Left ventricle myocardium inferior (tissue), 1 donor: ENCODE measurements around the gene PARD3B. TPM values are rescaled to one million over a fixed set of nuclear protein-coding genes. Genes with fewer than 3 reads are reported as not detected.

Source experiments
- DNase-seq: peaks from one replicate; pipeline ENCODE4 v3.0.0-alpha.2; 2020
- H3K27ac ChIP-seq: fragments of 200-600 bp; replicated peaks from 2 replicates; pipeline ENCODE4 v1.8.0; 2021
- H3K27me3 ChIP-seq: fragments of 200-600 bp; 2 replicates; pipeline ENCODE4 v1.8.0; 2021; ENCODE audit warnings: low read depth
- H3K36me3 ChIP-seq: fragments of 200-600 bp; 2 replicates; pipeline ENCODE4 v1.8.0; 2021
- H3K4me1 ChIP-seq: fragments of 200-600 bp; 2 replicates; pipeline ENCODE4 v1.8.0; 2021
- H3K4me3 ChIP-seq: fragments of 200-600 bp; 2 replicates; pipeline ENCODE4 v1.8.0; 2021; ENCODE audit warnings: mild to moderate bottlenecking, moderate library complexity
- H3K9me3 ChIP-seq: fragments of 200-600 bp; replicated peaks from 2 replicates; pipeline ENCODE4 v1.8.0; 2021
- CTCF ChIP-seq: fragments of 200-600 bp; IDR thresholded peaks from 2 replicates; pipeline ENCODE4 v1.8.0; 2021; ENCODE audit warnings: antibody characterized with exemption, mild to moderate bottlenecking, borderline replicate concordance
- intact Hi-C: fragments of 100-400 bp; cut with micrococcal nuclease; formaldehyde crosslinking; loops from one replicate; pipeline ENCODE4 v1.11.0; 2022
- total RNA-seq: library from RNA; stranded (reverse); fragmentation: NEBNext Ultra II Directional; extraction: Animal tissue kit (Norgen Biotek cat#: 25700); gene quantifications from one replicate; pipeline ENCODE4 v1.2.1, GENCODE V29; 2021
- donor health status: DM: no; HTN: yes; CAD: no; lungs with severe emphysema.

PARD3B gene
- total RNA-seq, 1 donor from 2014 or later, result 9.1 TPM

GRCh38 chr2:205170399-205170798, 625.1 kb downstream of the PARD3B start:
- Histone ChIP-seq H3K36me3 (no peaks in the 10 kb centered on the region), H3K27me3 (no peaks in the 10 kb centered on the region), H3K4me3 (no peak overlapping the region), H3K27ac (no peak overlapping the region), H3K9me3 (no peaks in the 10 kb centered on the region), H3K4me1 (no peaks in the 10 kb centered on the region)
- intact Hi-C loops, result no loop called here
- no peak for DNase-seq
- TF ChIP-seq CTCF, result no peak

GRCh38 chr2:205171261-205171940, 626.1 kb downstream of the PARD3B start:
- no peak for TF ChIP-seq CTCF
- H3K4me3 ChIP-seq, result no peak overlapping the region
- no peak overlapping the region for H3K27ac ChIP-seq
- no peaks in the 10 kb centered on the region for H3K36me3 ChIP-seq
- no peaks in the 10 kb centered on the region for H3K9me3 ChIP-seq
- H3K4me1 ChIP-seq, result no peaks in the 10 kb centered on the region
- intact Hi-C loops, result no loop called here
- H3K27me3 ChIP-seq, result no peaks in the 10 kb centered on the region
- no peak for DNase-seq

- Histone ChIP-seq H3K9me3 (no peaks in the 10 kb centered on the region), H3K27me3 (no peaks in the 10 kb centered on the region), H3K36me3 (no peaks in the 10 kb centered on the region), H3K27ac (no peak overlapping the region), H3K4me1 (no peaks in the 10 kb centered on the region), H3K4me3 (no peak overlapping the region)
- no peak for TF ChIP-seq CTCF
- intact Hi-C loops, result no loop called here
- no peak for DNase-seq
These were observed 630.6 kb downstream of the PARD3B start for GRCh38 chr2:205175831-205176230.

DNA sequence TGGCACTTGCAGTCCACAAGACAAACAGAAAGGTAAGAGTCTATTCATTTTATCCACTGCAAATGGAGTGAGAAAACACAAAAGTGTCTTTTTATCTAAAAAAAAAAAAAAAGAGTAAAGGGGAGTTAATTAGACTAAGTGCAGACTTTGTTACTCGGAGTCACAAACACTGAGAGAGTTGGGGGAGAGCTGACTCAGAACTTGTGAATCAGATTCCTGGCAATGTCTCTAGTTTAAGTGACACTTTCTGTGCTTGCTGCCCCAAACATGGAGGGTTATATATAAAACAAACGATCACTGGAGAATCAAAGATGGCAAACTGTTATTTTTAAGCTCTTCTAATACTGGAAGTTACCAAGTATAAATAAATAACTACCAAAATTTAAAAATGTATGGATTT, 631.3 kb downstream of the PARD3B start:
- TF ChIP-seq CTCF, result no peak
- no peak overlapping the region for H3K4me3 ChIP-seq
- no peak overlapping the region for H3K27ac ChIP-seq
- intact Hi-C loops, result no loop called here
- no peaks in the 10 kb centered on the region for H3K27me3 ChIP-seq
- DNase-seq, result no peak
- H3K9me3 ChIP-seq, result no peaks in the 10 kb centered on the region
- H3K4me1 ChIP-seq, result no peaks in the 10 kb centered on the region
- no peaks in the 10 kb centered on the region for H3K36me3 ChIP-seq

- no peak for DNase-seq
- Histone ChIP-seq H3K4me1 (no peaks in the 10 kb centered on the region), H3K9me3 (no peaks in the 10 kb centered on the region), H3K4me3 (no peak overlapping the region), H3K27me3 (no peaks in the 10 kb centered on the region), H3K27ac (no peak overlapping the region), H3K36me3 (no peaks in the 10 kb centered on the region)
- intact Hi-C loops, result no loop called here
- no peak for TF ChIP-seq CTCF
These were observed 632.3 kb downstream of the PARD3B start for GRCh38 chr2:205177546-205177945.
